ENCODE data around the gene MYCBP. TPM values are rescaled to one million over a fixed set of nuclear protein-coding genes. Genes with fewer than 3 reads are reported as not detected.

Gene MYCBP
- 2.3 and 3.0 TPM in 2 replicates for total RNA-seq
- long read RNA-seq, transcript MYCBP-201 (5 exons, 2,818 nt) = major isoform, 21 of 22 reads
- long read RNA-seq, partial matches to known transcripts = 0 of 22 reads
- long read RNA-seq, other reads (novel, unspliced or antisense) = 0 of 22 reads

DNA sequence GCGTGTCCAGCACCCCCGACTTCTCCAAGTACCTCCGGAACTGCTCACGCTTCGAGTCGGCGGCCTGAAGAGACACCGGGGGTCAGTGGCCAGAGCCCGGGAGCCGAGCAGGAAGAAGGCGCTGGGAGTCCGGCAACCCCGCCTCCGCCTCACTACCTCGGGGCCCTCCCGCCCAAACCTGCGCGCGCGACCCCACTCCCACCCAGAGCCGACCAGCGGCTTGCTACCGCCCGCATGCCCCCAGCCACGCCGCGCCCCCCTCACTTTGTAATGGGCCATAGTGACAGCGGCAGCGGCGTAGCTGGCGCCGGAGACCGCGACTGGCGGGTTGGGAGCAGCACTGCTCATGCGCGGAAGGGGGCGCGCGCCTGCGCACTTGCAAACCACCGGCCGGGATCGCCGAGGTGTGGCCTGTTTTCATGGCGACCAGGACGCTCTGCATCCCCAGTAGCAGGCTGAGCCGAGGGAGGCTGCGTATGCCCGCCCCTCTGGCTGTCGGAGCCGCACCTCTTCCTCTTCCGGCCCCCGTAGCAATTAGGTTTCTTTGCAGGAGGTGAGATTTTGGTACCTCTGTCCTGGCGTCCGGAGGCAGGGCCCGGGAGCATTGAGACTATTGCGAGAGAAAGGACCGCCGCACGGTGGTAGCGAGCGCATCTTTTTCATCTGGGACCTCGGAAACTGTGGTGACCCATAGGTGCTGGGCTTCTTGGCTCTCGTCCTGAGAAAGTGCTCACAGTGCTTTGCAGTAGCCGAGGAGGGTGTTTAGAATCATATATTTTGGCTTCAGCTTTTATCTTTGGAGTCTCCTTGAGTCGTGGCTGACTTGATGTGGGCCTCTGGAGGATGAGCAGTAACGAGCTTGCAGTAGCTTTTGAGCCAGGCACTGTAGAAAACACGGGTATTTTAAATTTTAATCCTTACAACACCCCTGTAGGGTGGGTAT is at the start of gene MYCBP:
Gene MYCBP (minus strand): TSS at position 322 of the 943 bp plus-strand sequence. CDS start 43 bp downstream, at position 279.
- no peaks in the 10 kb centered on the region for H3K9me3 Mint-ChIP-seq (ENCODE audit: unreplicated experiment)
- H3K4me3 Mint-ChIP-seq (ENCODE audit: unreplicated experiment) = peak within 1 kb of the TSS; percentile 90
- H3K27ac Mint-ChIP-seq (ENCODE audit: unreplicated experiment) = peak within 1 kb of the TSS; percentile 69
- no peaks in the 10 kb centered on the region for H3K27me3 Mint-ChIP-seq (ENCODE audit: unreplicated experiment)
- H3K36me3 Mint-ChIP-seq (ENCODE audit: unreplicated experiment) = peaks cover 4% of the 10 kb centered on the region
- TF ChIP-seq CTCF (IDR thresholded peaks at IDR 0.05) = no peak
- DNase-seq (ENCODE audit: extremely low spot score, unreplicated experiment) = peak; percentile 99
- peaks cover 24% of the 10 kb centered on the region for H3K4me1 Mint-ChIP-seq (ENCODE audit: unreplicated experiment)

- H3K9me3 Mint-ChIP-seq (ENCODE audit: unreplicated experiment) = no peaks in the 10 kb centered on the region
- peaks cover 12% of the 10 kb centered on the region for H3K36me3 Mint-ChIP-seq (ENCODE audit: unreplicated experiment)
- no peaks in the 10 kb centered on the region for H3K27me3 Mint-ChIP-seq (ENCODE audit: unreplicated experiment)
- no peak overlapping the region for H3K4me3 Mint-ChIP-seq (ENCODE audit: unreplicated experiment)
- no peak for TF ChIP-seq CTCF (IDR thresholded peaks at IDR 0.05)
- no peak for DNase-seq (ENCODE audit: extremely low spot score, unreplicated experiment)
- no peaks in the 10 kb centered on the region for H3K4me1 Mint-ChIP-seq (ENCODE audit: unreplicated experiment)
- H3K27ac Mint-ChIP-seq (ENCODE audit: unreplicated experiment) = no peak overlapping the region
Observed at GRCh38 chr1:38919130-38919529, 46.0 kb upstream of the MYCBP start.

DNA sequence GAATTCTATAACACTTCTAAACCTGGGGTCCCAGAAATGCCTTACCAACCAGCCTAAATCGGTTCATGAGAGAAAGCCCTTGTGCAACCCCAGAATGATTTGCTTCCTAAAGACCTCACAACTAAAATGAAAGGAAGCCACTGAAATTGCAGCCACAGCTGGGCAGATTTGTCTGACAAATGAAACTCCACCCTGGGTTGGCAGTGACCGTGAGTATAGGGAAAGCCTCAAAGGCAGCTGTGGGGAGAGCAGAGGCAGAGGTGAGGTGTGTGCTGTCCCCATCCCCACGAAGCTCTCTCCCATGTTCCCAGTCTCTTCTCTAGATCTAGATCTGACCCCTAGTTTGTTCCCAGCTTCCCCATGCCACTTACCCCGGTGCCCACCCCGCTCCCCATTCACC is 45.4 kb upstream of the MYCBP start:
- Mint-ChIP-seq H3K9me3 (ENCODE audit: unreplicated experiment) (no peaks in the 10 kb centered on the region), H3K27ac (ENCODE audit: unreplicated experiment) (no peak overlapping the region), H3K4me1 (ENCODE audit: unreplicated experiment) (no peaks in the 10 kb centered on the region), H3K4me3 (ENCODE audit: unreplicated experiment) (no peak overlapping the region), H3K36me3 (ENCODE audit: unreplicated experiment) (peaks cover 12% of the 10 kb centered on the region), H3K27me3 (ENCODE audit: unreplicated experiment) (no peaks in the 10 kb centered on the region)
- no peak for TF ChIP-seq CTCF (IDR thresholded peaks at IDR 0.05)
- no peak for DNase-seq (ENCODE audit: extremely low spot score, unreplicated experiment)

- TF ChIP-seq CTCF (IDR thresholded peaks at IDR 0.05) = no peak
- no peak for DNase-seq (ENCODE audit: extremely low spot score, unreplicated experiment)
- no peaks in the 10 kb centered on the region for H3K4me1 Mint-ChIP-seq (ENCODE audit: unreplicated experiment)
- H3K36me3 Mint-ChIP-seq (ENCODE audit: unreplicated experiment) = peaks cover 12% of the 10 kb centered on the region
- H3K27ac Mint-ChIP-seq (ENCODE audit: unreplicated experiment) = no peak overlapping the region
- H3K4me3 Mint-ChIP-seq (ENCODE audit: unreplicated experiment) = no peak overlapping the region
- H3K9me3 Mint-ChIP-seq (ENCODE audit: unreplicated experiment) = no peaks in the 10 kb centered on the region
- no peaks in the 10 kb centered on the region for H3K27me3 Mint-ChIP-seq (ENCODE audit: unreplicated experiment)
Observed at GRCh38 chr1:38917772-38918171, 44.6 kb upstream of the MYCBP start.

DNA sequence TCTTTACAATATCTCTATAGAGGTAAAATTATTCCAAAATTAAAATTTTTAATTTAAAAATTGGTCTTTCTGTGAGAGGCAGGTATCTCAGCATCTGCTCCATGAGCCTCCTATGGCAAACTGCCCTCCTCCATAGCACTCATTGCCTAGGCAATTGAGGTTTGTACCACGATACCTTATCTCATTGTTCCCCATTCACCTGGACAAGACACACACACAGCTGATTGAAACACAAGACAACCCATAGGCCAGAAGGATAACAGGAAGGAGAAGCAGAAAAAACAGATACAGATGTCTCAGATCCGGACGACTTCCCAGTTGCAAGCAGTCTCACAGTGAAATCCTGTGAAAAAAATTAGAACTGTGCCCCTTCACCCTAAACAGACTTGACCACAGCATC is 44.2 kb upstream of the MYCBP start:
- DNase-seq (ENCODE audit: extremely low spot score, unreplicated experiment) = no peak
- no peak overlapping the region for H3K4me3 Mint-ChIP-seq (ENCODE audit: unreplicated experiment)
- peaks cover 12% of the 10 kb centered on the region for H3K36me3 Mint-ChIP-seq (ENCODE audit: unreplicated experiment)
- H3K4me1 Mint-ChIP-seq (ENCODE audit: unreplicated experiment) = no peaks in the 10 kb centered on the region
- H3K27ac Mint-ChIP-seq (ENCODE audit: unreplicated experiment) = no peak overlapping the region
- no peak for TF ChIP-seq CTCF (IDR thresholded peaks at IDR 0.05)
- no peaks in the 10 kb centered on the region for H3K9me3 Mint-ChIP-seq (ENCODE audit: unreplicated experiment)
- H3K27me3 Mint-ChIP-seq (ENCODE audit: unreplicated experiment) = no peaks in the 10 kb centered on the region

All from osteocyte (in vitro differentiated cells).